Neural progenitor cell (in vitro differentiated cells): ENCODE measurements around the gene ABCA3. TPM values are rescaled to one million over a fixed set of nuclear protein-coding genes. Genes with fewer than 3 reads are reported as not detected.

ENCODE experiments used
- DNase-seq: peaks from one replicate; pipeline ENCODE4 v3.0.0-alpha.2; 2016; ENCODE audit warnings: low spot score
- H2AFZ ChIP-seq: fragments of 200-600 bp; sonication (generic); replicated peaks from 2 replicates; pipeline ENCODE4 v1.6.1; 2016; ENCODE audit warnings: antibody characterized with exemption
- H3F3A ChIP-seq: fragments of 200-600 bp; sonication (generic); 2 replicates; pipeline ENCODE4 v1.6.1; 2016; ENCODE audit warnings: antibody characterized with exemption, low read depth
- H3K27ac ChIP-seq: fragments of 200-600 bp; sonication (generic); 2 replicates; pipeline ENCODE4 v1.5.1; 2016; ENCODE audit warnings: mild to moderate bottlenecking
- H3K27me3 ChIP-seq: fragments of 200-600 bp; sonication (generic); 2 replicates; pipeline ENCODE4 v1.6.1; 2016; ENCODE audit warnings: mild to moderate bottlenecking, moderate library complexity
- H3K36me3 ChIP-seq: fragments of 200-600 bp; sonication (generic); 2 replicates; pipeline ENCODE4 v1.5.1; 2016
- H3K4me1 ChIP-seq: fragments of 200-600 bp; sonication (generic); 2 replicates; pipeline ENCODE4 v1.6.1; 2016; ENCODE audit warnings: mixed run types
- H3K4me2 ChIP-seq: fragments of 200-600 bp; sonication (generic); 2 replicates; pipeline ENCODE4 v1.6.1; 2016
- H3K4me3 ChIP-seq: fragments of 200-600 bp; sonication (generic); 2 replicates; pipeline ENCODE4 v1.5.1; 2016
- H3K79me2 ChIP-seq: fragments of 200-600 bp; sonication (generic); 2 replicates; pipeline ENCODE4 v1.6.1; 2016; ENCODE audit warnings: low read depth
- H3K9ac ChIP-seq: fragments of 200-600 bp; sonication (generic); 2 replicates; pipeline ENCODE4 v1.6.1; 2016
- H3K9me3 ChIP-seq: fragments of 200-600 bp; sonication (generic); 2 replicates; pipeline ENCODE4 v1.5.1; 2016; ENCODE audit warnings: low read depth
- H4K20me1 ChIP-seq: fragments of 200-600 bp; sonication (generic); 2 replicates; pipeline ENCODE4 v1.6.1; 2016; ENCODE audit warnings: low read depth
- H3K27ac Mint-ChIP-seq: 3 replicates; pipeline ENCODE4 v1.8.0; 2021; ENCODE audit warnings: mixed read lengths
- H3K27me3 Mint-ChIP-seq: 2 replicates; pipeline ENCODE4 v1.8.0; 2022; ENCODE audit warnings: low read depth, mild to moderate bottlenecking, inconsistent platforms, moderate library complexity, mixed read lengths; ENCODE audit not compliant: insufficient read depth
- H3K36me3 Mint-ChIP-seq: 3 replicates; pipeline ENCODE4 v1.8.0; 2021; ENCODE audit warnings: mixed read lengths
- H3K4me1 Mint-ChIP-seq: 3 replicates; pipeline ENCODE4 v1.8.0; 2021; ENCODE audit warnings: mixed read lengths
- H3K4me3 Mint-ChIP-seq: 3 replicates; pipeline ENCODE4 v1.8.0; 2021; ENCODE audit warnings: mild to moderate bottlenecking, moderate library complexity, mixed read lengths
- H3K9me3 Mint-ChIP-seq: 3 replicates; pipeline ENCODE4 v1.8.0; 2020; ENCODE audit warnings: mixed read lengths
- CTCF ChIP-seq: fragments of 200-600 bp; sonication (generic); IDR thresholded peaks from 2 replicates; pipeline ENCODE4 v1.5.1; 2017; ENCODE audit warnings: antibody characterized with exemption, mild to moderate bottlenecking
- EZH2 ChIP-seq: fragments of 200-600 bp; sonication (generic); IDR thresholded peaks from 2 replicates; pipeline ENCODE4 v1.6.1; 2017; ENCODE audit warnings: antibody characterized with exemption, mild to moderate bottlenecking, moderate library complexity
- EZH2phosphoT487 ChIP-seq: fragments of 200-600 bp; sonication (generic); IDR thresholded peaks from 2 replicates; pipeline ENCODE4 v1.6.1; 2017; ENCODE audit warnings: antibody characterized with exemption
- total RNA-seq: library from RNA; depleted of rRNA; stranded (reverse); fragments of >200 nt; gene quantifications from 2 replicates; pipeline ENCODE4 v1.2.3, GENCODE V29; 2015; ENCODE audit warnings: low replicate concordance

The ABCA3 gene
- total RNA-seq, 1 donor from 2014 or later, result 9.7 TPM

DNA sequence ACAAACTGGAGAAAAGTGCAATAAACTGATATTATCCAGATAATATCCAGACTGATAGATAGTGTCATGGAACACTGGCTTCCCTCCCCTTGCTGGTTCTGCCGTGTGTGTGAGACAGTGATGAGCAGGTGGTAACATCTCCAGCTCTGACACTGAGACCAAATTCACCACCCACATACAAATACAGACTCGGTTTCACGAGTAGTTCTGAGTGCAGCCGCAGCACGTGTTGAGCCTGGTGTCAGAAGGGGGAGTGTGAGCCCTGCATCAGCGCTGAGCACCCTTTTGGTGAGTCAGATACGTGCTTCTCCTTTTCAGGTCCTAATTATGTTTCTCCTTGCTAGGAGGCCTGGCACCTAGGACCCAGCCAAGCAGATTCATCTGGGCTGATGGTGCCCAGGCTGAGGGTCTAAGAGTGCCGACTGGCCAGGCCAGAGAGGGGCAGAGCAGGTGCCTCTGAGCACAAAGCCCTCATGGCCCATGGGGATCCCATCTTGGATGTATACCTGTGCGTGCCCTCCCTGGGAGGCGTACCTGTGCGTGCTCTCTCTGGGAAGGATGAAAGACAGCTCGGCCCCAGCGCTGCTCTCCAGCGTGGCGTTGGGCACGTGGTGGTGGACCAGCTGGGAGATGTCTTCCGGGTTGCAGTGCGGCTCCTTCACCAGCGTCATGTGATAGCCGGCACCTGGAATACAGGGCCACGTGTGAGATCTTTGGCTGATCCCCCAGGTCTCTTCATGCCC is 45.3 kb downstream of the ABCA3 start:
- H3K36me3 ChIP-seq, result no peaks in the 10 kb centered on the region
- no peak for DNase-seq
- Mint-ChIP-seq H3K4me3 (no peak overlapping the region), H3K9me3 (no peaks in the 10 kb centered on the region), H3K4me1 (no peaks in the 10 kb centered on the region), H3K27ac (no peak overlapping the region), H3K36me3 (no peaks in the 10 kb centered on the region), H3K27me3 (peaks cover 2% of the 10 kb centered on the region)
- H3K4me3 ChIP-seq, result no peak overlapping the region
- H3K79me2 ChIP-seq, result no peaks in the 10 kb centered on the region
- H3F3A ChIP-seq, result no peaks in the 10 kb centered on the region
- H3K4me1 ChIP-seq, result no peaks in the 10 kb centered on the region
- H4K20me1 ChIP-seq, result no peaks in the 10 kb centered on the region
- no peak overlapping the region for H3K9ac ChIP-seq
- no peaks in the 10 kb centered on the region for H3K27me3 ChIP-seq
- H3K4me2 ChIP-seq, result no peak overlapping the region
- no peak for TF ChIP-seq CTCF
- no peak for TF ChIP-seq EZH2phosphoT487
- TF ChIP-seq EZH2, result no peak
- H3K9me3 ChIP-seq, result no peaks in the 10 kb centered on the region
- H3K27ac ChIP-seq, result no peak overlapping the region
- H2AFZ ChIP-seq, result no peak overlapping the region

GRCh38 chr16:2292221-2292620 is 48.3 kb downstream of the ABCA3 start:
- Histone ChIP-seq H3K27ac (no peak overlapping the region), H2AFZ (no peak overlapping the region), H3K27me3 (no peaks in the 10 kb centered on the region), H3K9ac (no peak overlapping the region), H3F3A (no peaks in the 10 kb centered on the region), H3K4me2 (no peak overlapping the region), H3K36me3 (no peaks in the 10 kb centered on the region), H4K20me1 (no peaks in the 10 kb centered on the region), H3K79me2 (no peaks in the 10 kb centered on the region), H3K9me3 (no peaks in the 10 kb centered on the region), H3K4me3 (no peak overlapping the region), H3K4me1 (no peaks in the 10 kb centered on the region)
- Mint-ChIP-seq H3K27ac (no peak overlapping the region), H3K27me3 (peaks cover 2% of the 10 kb centered on the region), H3K9me3 (no peaks in the 10 kb centered on the region), H3K4me1 (no peaks in the 10 kb centered on the region), H3K4me3 (no peak overlapping the region), H3K36me3 (no peaks in the 10 kb centered on the region)
- no peak for TF ChIP-seq EZH2phosphoT487
- TF ChIP-seq EZH2, result no peak
- no peak for TF ChIP-seq CTCF
- DNase-seq, result no peak

- Histone ChIP-seq H3K4me1 (no peaks in the 10 kb centered on the region), H2AFZ (no peak overlapping the region), H3K79me2 (no peaks in the 10 kb centered on the region), H3K36me3 (no peaks in the 10 kb centered on the region), H3K9ac (no peak overlapping the region), H3F3A (no peaks in the 10 kb centered on the region), H4K20me1 (no peaks in the 10 kb centered on the region), H3K4me2 (no peak overlapping the region), H3K4me3 (no peak overlapping the region), H3K27me3 (no peaks in the 10 kb centered on the region), H3K27ac (no peak overlapping the region), H3K9me3 (no peaks in the 10 kb centered on the region)
- Mint-ChIP-seq H3K9me3 (no peaks in the 10 kb centered on the region), H3K4me1 (no peaks in the 10 kb centered on the region), H3K4me3 (no peak overlapping the region), H3K27ac (no peak overlapping the region), H3K36me3 (no peaks in the 10 kb centered on the region), H3K27me3 (peaks cover 2% of the 10 kb centered on the region)
- no peak for DNase-seq
- no peak for TF ChIP-seq CTCF
- no peak for TF ChIP-seq EZH2phosphoT487
- no peak for TF ChIP-seq EZH2
Measured at GRCh38 chr16:2289282-2289681, 51.2 kb downstream of the ABCA3 start.
